HG03432 (cell line): Measurements from ENCODE around the gene EBF3.

Experiments used
- ATAC-seq: cut with Tn5 transposase; IDR thresholded peaks from one replicate; pipeline ENCODE4 v1.9.1; 2021; ENCODE audit warnings: mild to moderate bottlenecking, moderate library complexity; ENCODE audit not compliant: unreplicated experiment

EBF3 gene

DNA sequence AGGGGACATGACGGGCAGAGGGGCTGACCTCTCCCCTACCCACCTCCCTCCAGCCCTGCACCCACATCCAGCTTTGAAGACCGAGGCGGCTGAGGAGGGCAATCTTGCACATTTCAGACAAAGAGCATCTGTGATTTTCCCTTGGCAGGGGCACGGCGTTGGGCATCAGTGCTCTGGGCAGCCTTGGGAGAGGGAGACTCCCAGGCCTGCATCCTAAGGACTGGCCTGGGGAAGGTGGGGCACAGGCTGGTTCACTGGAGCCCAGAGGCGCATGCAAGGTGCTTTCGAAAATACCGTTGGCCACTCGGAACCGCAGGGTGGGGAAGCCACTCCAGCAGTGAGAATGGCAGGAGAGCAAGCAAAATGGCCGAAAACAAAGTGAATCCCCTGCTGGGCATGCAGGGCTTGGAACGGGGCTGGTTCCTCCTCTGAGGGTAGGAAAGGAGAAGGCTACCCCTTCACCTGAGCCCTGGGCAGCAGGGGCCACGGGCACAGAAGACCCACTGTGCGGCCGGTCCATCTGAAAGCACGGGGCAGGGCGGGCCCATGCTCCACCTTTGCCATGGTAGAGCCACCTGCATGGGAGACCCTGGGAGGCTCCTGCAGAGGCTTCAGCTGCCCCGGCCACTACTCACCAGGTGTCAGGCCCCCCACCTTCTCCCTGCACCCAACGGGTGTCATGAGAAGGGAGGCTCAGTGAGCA, 49.8 kb downstream of the EBF3 start:
- ATAC-seq: no peak

DNA sequence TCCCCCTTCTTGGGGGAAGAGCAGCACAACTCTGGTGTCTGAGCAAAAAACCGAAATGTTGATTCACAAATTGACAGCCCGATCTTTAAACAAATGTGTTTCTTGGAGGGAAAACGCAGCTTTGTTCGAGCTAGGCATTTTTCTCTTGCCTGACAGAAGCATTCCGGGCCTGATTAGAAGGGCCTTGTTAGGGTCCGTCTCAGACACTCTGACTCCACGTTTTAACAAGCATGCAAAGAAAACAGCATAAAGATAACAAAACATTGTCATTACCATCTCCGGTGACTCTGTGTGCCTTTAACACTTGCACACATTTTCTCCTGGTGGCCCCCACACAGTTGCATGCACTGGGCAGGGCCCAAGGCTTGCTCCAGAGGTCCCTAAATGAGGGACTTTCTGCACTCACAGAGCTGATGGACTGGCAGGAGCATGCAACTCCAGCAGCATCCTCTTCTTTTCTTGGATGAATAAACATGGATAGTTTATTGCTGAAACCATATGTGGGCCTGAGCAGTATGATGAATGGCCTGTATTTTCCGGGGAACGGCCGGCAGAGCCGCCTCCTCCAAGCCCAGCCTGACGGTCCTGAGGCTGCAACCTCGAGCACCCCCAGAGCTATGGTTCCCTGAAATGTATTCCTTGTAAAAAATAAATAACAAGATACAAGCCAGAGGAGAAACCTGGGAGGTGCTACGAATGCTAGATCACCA, 50.9 kb downstream of the EBF3 start:
- ATAC-seq: no peak

DNA sequence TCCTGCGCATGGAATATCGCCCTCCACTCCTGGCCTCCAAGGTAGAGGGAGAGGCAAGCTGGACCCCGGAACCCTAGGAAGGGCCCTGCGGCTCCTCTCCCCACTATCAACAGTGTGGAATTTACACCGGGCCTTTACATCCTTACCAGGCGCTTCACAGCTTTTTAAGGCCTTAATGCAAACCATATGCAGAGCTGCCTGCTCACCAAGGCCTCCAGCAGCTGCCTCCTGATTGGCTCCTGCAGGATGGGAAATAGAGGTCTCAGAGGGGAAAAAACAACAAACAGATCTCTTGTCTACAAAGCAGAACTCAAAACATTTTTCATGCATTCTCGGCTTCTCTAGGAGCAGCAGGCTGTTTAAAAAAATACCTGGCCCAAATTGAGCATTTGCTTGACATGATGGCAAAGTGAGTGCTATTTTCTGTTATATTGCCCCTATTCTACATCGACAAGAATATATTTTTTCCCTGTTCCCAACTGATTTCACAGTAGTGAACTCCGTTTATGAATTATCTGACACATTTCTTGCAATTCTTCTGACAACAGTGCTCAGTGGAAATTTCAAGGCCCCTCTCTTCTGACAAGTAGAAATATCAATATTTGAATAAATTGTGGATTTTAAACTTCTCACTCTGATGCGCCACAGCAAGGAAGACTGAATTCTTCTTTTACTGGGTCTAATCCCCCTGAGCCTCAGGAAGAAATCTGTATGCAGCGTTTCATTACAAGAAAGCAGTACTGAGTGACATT, 51.7 kb downstream of the EBF3 start:
- ATAC-seq: no peak

DNA sequence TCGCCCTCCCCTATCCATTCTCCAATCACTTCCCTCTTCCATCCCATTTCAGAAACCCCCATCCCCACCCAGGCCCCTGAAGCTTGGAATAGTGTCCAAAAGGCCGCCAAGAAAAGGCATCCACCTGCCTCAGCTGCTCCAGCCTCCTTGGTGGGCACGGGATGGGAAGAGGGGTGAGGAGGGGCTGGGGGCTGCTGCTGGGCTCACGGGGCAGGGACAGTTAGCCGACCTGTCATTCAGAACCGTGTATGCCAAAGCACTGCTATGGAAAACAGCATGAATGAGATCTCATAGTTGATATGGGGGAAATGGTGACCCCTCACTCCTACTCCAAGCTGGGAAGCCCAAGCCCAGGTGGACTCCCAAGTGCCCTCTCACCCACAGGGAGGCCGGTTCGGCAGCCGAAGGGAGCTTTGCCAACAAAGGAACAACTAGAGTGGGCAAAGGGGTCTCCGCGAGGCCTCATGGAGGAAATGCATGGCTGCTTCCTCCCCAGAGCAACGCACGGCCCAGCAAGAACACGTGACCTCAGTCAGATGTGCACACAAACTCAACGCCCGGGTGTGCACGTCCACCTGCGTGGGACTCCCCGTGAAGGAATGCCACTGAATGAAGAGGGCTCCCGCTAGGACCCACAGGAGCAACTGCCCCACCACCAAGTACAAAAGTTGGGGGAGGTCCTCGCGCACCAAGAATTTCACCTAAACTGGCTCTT, 52.5 kb downstream of the EBF3 start:
- no peak for ATAC-seq

DNA sequence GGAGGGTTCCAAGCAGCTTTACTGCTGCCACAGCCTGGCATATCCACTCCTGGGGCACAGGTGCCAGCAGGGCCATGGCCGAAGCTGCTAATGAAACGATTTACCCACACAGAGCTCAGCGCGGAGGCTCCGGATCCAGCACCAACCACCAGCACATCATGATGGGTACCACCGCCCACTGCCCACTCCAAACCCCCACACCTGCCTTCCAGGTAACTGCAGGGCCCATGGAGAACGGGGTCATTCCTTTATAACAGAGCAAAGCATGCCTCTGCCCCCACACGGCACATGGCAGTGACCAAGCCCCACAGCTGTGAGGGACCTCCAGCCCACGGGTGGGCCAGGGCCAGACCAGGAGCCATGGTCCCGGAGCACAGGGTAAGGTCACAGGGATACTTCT, 53.2 kb downstream of the EBF3 start:
- ATAC-seq: no peak

DNA sequence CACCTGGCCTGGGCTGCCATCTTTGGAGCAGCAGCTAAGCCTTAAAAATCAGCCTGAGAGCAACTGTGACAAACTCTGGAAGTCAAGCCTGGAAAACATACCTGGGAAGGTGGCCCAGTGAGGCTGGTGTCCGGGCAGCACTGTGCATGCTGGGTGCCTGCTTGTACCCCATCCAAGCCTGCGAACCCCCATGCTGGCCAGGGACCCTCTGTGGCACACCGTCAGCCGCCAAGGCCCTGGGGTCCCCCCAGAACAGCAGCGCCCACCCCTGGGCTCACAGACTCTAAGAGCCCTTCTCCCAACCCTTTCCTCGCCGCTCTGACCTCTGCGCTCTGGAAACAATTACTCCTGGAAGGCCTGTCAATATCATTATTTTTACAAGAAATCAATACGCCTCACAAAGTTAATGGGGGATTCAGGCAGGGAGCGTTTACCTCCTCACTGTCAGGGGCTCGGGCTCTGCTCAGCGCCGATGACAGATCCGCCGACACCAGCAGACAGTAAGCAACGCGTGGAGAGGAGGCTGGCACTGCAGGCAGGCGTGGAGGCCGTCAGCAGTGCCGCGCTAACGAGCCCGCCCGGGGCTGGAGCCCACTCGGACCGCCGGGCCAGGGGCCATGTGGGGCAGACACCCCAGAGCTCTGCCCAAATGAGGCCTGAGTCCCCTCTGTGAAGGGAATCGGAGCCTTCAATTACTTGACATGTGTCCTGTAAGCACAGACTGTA, 54.4 kb downstream of the EBF3 start:
- ATAC-seq: no peak

DNA sequence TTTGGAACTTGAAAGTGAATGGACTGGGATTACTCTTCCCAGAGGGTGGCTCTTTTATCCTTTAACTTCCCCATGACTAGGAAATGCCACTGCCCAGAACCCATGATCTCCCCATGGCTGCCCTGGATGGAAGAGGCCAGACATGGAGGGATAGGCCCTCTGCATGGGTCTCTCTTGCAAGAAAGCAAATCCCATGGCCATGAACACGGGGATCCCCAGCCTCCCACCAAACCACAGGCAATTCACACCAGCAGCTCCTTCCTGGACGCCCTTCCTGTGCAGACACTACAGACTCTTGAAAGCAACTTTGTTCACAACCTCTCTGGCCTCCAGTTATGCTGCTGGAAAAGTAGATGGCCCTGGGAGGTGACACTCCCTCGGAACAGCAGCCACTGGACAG, 55.0 kb downstream of the EBF3 start:
- ATAC-seq: no peak

DNA sequence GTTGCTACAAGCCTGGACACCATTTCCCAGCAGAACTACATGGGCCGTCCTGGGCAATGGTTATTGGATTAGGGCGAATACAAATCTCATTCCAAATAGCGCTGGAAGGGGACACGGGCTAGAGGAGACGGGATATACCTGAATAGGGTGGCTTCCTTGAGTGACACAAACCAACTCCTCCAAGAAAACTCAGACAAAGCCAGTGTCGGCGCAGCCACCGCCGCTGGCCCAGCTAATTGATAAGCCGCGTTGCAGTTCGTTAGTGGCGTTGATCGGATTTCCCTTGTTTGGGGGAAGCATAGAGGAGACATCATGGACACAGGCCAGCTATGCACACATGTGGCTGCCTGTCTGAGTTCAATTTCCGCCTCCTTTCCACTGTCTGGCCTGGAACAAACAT, 55.7 kb downstream of the EBF3 start:
- ATAC-seq: no peak

DNA sequence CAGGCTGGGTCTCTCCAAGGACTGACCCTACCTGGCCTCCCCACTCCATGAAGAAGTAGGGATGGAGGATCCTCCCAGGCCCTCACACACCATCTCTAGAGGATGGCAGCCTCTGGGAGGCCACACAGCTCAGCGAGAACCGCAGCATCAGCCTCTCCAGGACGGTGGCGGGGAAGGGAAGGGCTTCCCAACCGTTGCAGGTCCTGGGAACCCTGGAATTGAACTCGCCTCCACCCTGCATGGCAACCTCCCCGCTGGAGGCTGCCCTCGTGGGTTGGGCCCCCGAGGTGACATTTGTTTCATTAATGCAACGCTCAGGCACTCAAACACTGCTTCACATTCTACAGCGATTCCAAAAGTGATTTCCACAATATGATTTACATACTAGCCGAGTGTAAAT, 58.5 kb downstream of the EBF3 start:
- no peak for ATAC-seq

DNA sequence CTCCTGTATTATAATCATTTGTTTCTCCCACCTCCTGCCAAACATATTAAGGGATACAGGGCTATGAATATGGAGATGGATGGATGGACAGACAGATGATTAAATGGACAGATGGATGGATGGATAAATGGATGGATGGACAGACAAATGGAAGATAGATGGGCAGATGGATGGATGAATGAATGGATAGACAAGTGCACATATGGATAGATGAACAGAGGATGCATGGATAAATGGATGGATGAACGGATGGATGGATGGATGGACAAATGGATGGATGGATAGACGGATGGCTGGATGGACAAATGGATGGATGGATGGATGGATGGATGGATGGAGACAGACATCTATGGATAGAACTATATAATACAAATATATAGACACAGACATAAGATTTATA, 59.8 kb downstream of the EBF3 start:
- no peak for ATAC-seq

DNA sequence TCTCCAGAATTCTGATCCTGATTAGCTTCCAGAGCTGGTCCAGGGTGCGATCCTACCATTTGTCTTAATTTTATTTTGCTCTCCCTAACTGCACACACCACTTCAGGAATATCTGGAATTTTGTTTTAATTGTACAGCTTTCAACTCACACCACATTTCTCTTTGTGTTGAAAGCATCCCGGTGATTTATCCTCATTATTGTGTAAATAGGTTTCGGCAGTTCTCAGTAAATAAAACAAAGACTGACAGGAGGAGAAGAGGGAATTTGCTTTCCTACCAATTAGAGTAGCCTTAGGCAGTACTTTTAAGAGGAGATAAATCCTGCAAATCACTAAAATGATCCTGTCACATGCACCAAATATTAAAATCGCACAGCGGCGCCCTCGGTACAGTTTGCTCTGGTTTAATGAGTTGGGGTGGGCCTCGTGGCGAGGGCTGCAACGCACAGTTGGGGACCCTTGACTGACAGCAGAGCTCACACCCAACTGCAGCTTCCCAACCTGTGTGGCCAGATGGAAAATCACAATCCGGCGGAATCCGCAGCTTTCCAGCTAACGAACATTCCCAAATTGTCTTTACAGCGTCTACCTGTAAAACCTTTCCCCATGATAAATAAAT, 62.6 kb downstream of the EBF3 start:
- no peak for ATAC-seq

DNA sequence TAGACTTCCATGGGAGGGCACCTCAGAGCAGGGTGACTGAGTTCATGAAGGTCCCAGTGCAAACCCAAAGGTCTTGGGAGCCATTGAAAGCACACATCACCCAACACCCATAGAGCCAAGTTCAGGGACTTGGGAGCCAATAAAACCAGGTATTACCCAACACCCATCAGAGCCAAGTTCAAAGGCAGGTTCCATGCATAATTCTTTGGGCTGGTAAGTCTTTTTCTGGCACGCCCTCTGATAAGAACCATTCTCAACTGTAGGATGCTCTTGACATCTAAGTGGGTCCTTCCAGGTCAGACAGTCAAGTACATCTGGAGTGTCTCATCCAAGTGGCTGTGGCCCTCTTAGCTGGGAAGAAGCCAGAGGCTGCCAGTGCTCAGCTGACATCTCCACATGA, 63.2 kb downstream of the EBF3 start:
- no peak for ATAC-seq

DNA sequence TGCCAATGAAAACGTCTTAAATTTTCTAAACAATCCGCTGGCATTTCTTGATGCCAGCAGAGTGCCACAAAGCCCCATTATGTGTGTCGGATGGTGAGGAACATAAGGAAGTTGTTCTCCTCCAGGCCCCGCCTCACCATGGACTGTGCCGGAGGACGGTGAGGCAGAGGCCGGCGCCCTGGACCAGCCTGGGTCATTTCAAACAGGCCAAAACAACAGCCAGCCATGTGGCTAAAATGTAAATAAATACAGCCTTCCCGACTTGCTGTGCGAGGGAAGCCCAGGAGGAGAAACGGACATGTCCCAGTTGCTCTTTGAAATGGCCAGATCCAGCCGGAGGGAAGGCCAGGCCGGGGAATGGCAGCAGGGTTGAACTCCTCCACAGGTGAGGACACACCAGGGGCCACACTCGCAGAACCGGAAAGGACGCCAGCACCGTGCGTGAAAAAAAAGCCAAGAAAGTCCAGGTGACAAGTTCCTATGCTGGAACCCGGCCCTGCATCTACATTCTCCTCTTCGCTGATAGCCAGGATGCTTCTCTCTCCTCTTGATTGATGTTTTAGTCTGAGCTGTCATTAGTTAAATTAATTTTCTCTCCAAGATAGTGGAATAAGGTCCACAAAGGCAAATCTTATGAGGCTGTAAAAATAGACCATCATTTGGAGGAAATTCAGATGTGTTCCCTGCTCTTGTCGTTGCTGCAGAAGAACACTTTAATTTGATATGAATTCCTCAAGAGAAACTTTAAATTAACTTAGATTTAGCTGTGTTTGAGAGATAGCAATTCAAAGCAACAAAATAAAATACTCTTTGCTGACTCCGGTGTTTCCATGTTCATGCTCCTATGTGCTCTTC, 64.6 kb downstream of the EBF3 start:
- ATAC-seq: no peak

DNA sequence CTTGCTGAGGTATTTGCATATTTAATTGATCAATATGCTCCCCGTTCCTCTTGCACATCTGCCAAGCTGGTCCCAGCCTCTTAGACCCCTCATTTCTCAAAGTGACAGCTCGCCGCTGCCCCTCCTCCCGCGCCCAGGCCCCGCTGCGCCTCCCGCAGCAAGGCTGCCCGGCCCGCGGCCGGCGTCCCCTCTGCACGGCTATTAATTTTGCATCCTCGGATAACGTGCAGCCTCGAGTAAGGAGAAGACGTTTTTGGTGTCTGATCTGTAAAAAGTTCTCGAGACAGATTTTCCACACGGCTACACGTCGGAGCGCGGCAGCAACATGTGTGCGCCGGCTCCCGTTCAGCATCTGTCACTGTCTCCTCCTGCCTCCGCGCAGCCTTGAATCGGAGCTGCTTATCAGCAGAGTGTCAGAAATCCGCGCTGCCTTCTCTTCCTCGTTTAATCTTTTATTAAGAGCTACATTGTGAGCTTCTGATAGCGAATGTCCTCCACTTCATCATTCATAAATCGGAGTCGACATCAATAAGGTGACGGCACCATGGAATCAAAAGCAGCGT, 65.3 kb downstream of the EBF3 start:
- ATAC-seq: no peak

DNA sequence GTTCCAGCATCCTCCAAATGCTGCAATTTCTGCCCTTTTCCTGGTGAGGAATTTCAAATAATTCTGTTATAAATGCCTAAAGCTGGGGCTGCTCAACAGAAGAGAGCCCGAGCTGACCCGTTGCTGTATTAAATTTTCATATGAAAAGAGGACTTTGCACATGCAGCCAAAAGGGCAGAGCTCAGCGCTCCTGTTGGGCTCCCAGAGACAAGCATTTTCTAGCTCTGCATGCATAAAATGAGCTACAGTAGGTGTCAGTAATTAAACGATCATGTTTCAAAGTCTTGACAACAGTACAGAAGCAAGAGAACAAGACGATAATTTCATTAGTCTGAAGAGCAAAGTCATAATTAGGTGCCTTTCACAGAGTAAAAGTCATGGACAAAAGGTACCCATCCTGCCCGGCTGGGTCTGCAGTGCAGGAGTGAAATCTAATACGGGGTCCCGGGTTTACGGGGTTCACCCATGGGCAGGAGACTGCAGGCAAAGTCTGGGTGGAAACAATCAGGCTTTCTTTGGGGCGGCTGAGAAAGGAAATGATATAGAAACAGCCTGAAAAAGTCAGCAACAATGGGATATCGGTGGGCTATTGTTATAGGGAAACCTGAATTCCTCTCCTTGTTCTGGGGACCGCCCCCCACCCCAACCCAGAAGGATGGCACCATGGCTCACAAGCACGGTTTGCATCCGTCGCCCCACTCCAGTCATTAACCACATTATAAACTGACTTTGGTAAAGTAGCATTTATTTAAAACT, 66.0 kb downstream of the EBF3 start:
- ATAC-seq: no peak

DNA sequence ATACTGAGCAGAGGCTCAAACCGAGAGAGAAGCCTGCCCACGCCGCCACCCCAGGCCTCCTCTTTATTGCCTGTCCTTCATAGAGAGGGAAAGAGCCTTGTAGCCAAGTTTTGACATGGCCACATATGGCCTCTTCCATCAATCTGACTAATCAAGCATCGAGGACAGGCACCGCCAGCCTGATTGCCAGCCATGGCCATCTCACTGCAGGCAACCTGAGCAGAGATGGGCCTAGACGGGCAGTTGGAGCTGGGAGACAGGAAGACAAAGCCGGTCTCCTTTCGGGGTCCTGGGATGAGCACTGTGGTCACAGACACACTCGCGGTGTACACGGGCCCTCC, 67.2 kb downstream of the EBF3 start:
- no peak for ATAC-seq

DNA sequence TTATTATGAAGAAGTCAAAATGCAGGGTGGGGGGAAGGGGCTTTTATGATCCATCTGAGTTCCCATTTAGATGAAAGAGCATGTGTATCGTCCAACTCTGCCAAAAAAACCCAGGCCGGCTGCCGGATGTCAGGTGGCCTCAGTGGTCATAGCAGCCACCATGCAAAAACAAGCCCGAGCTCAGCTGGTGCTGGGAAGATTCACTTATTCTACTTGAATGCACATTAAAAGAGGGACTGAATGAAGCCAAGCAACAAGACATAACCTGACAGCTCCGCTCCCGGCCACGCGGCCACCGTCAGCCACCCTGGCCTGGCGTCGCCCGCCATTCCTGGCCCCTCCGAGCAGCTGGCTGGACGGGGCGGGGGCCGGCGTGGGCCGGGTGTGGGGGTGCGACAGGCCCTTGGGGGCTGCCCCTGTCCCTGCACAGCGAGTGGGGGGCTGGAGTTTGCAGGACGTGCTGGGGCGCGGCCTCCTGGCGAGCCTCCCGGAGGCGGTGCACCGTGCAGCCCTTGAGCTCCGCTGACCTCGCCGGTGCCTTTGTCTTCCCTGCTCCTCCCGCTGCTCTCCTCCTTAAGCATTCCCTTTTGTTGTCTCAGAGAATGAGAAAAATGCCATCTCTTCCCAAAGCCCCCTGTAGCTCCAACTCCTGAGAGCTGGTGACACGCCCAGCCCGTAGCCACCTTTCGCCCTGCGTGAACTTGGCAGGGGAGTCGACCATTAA, 67.8 kb downstream of the EBF3 start:
- no peak for ATAC-seq

DNA sequence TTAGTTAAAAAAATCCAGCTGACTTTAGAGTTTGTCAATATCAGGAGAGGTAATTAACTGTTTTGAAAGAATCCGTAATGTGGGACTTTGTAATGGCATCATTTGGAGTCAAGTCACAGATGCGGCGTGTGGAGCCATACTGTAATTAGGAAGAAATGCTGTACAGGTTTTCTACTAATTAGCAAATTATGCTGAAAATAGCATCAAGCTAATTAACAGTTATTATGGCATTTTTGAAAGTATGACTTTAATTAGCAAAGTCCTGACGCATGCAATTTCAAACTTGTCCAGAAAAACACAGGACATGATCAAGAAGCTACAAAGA, 68.3 kb downstream of the EBF3 start:
- ATAC-seq: no peak
